Gastroesophageal sphincter (tissue), 4 donors: Measurements from ENCODE around the gene CIRBP. TPM values are rescaled to one million over a fixed set of nuclear protein-coding genes. Genes with fewer than 3 reads are reported as not detected.
A peak's percentile ranks its signal among the peaks of the same experiment; 100 is the strongest.

ENCODE experiments used
- ATAC-seq: fragments of 150-250 bp; one replicate; pipeline ENCODE4 v1.9.1; 2016; ENCODE audit warnings: mild to moderate bottlenecking, moderate library complexity
- H3K27ac ChIP-seq, 4 donors: fragments of 200-600 bp; sonication (generic) in 3 of 4; 1 replicate in 3 of 4; 2 replicates in 1 of 4; pipeline ENCODE4 v1.5.1; 2016 to 2019
- H3K27me3 ChIP-seq: fragments of 200-600 bp; sonication (generic); one replicate; pipeline ENCODE4 v1.5.1; 2019
- H3K36me3 ChIP-seq, 2 donors: fragments of 200-600 bp; sonication (generic); one replicate each; pipeline ENCODE4 v1.5.1; 2019; ENCODE audit warnings: control low read depth in 1 of 2
- H3K4me1 ChIP-seq, 3 donors: fragments of 200-600 bp; sonication (generic); 1 replicate in 2 of 3; 2 replicates in 1 of 3; pipeline ENCODE4 v1.5.1; 2016 to 2019; ENCODE audit warnings: control low read depth in 2 of 3
- H3K4me3 ChIP-seq, 2 donors: fragments of 200-600 bp; sonication (generic); one replicate each; pipeline ENCODE4 v1.5.1; 2019; ENCODE audit warnings: mild to moderate bottlenecking in 1 of 2, moderate library complexity in 1 of 2
- H3K9me3 ChIP-seq, 3 donors: fragments of 200-600 bp; sonication (generic); one replicate each; pipeline ENCODE4 v1.5.1; 2017 to 2019; ENCODE audit warnings: control low read depth in 2 of 3
- CTCF ChIP-seq, 4 experiments: fragments of 200-600 bp in 2 of 4; fragments of 450-650 bp in 2 of 4; sonication (generic) in 1 of 4; IDR thresholded peaks; one replicate each; pipeline ENCODE4 v1.5.1; 2017 to 2019; ENCODE audit warnings: antibody characterized with exemption in 4 of 4, mild to moderate bottlenecking in 2 of 4, moderate library complexity in 2 of 4
- EP300 ChIP-seq: sonication (generic); formaldehyde crosslinking; IDR thresholded peaks from one replicate; pipeline ENCODE4 v1.6.1; 2017; ENCODE audit warnings: antibody characterized with exemption, mild to moderate bottlenecking
- POLR2A ChIP-seq, 2 donors: fragments of 450-650 bp; IDR thresholded peaks; one replicate each; pipeline ENCODE4 v1.6.1; 2017; ENCODE audit warnings: antibody characterized with exemption in 2 of 2, mild to moderate bottlenecking in 2 of 2, moderate library complexity in 1 of 2
- POLR2AphosphoS5 ChIP-seq: sonication (generic); formaldehyde crosslinking; IDR thresholded peaks from one replicate; pipeline ENCODE4 v1.6.1; 2017; ENCODE audit warnings: antibody characterized with exemption
- WGBS, 2 donors: methylation state at CpG; one replicate each; pipeline ENCODE4 v1.1.5; 2018; ENCODE audit warnings: low coverage in 1 of 2; 5-methylcytosine and 5-hydroxymethylcytosine counted together
- total RNA-seq, 4 donors: library from RNA; depleted of rRNA; stranded (reverse); fragments of >200 nt; gene quantifications; one replicate each; pipeline ENCODE4 v1.1.0, GENCODE V29; 2016

CIRBP gene
- total RNA-seq, 4 donors from 2014 or later: 350 to 708 (median 559) TPM

- Histone ChIP-seq H3K4me3 (peak overlapping the region in 1 of 2 donors; percentile 96), H3K27me3 (no peaks in the 10 kb centered on the region), H3K4me1 (peaks cover 3 to 76% (median 61%) of the 10 kb centered on the region in 3 donors), H3K36me3 (peaks cover 0 to 58% of the 10 kb centered on the region in 2 donors), H3K9me3 (no peaks in the 10 kb centered on the region), H3K27ac (peak overlapping the region; percentile 13 to 100 (median 96))
- WGBS, 2 donors: 64 to 70% methylated on average over 2 to 10 of the region's 25 CpGs
- TF ChIP-seq POLR2A (IDR thresholded peaks at IDR 0.05) (no peak), EP300 (no peak), CTCF (IDR thresholded peaks at IDR 0.05) (no peak), POLR2AphosphoS5 (no peak)
- no peak for ATAC-seq
These were observed 4.3 kb downstream of the CIRBP start for GRCh38 chr19:1273263-1274041.

- Histone ChIP-seq H3K4me1 (peaks cover 3 to 73% (median 57%) of the 10 kb centered on the region in 3 donors), H3K9me3 (no peaks in the 10 kb centered on the region), H3K27ac (peak overlapping the region; percentile 71 to 100 (median 96)), H3K4me3 (peak overlapping the region in 1 of 2 donors; percentile 72), H3K36me3 (peaks cover 0 to 66% of the 10 kb centered on the region in 2 donors), H3K27me3 (no peaks in the 10 kb centered on the region)
- ATAC-seq: no peak
- TF ChIP-seq CTCF (IDR thresholded peaks at IDR 0.05): no peak
- TF ChIP-seq POLR2A (IDR thresholded peaks at IDR 0.05): no peak
- TF ChIP-seq EP300: no peak
- no peak for TF ChIP-seq POLR2AphosphoS5
- 0% methylated on average over 1 of the region's 46 CpGs; no CpG with 5 or more reads in 1 of the 2 donors for WGBS, 2 donors
These were observed 5.1 kb downstream of the CIRBP start for GRCh38 chr19:1274081-1274851.

GRCh38 chr19:1274852-1275259, 5.7 kb downstream of the CIRBP start:
- Histone ChIP-seq H3K36me3 (peaks cover 0 to 72% of the 10 kb centered on the region in 2 donors), H3K4me3 (peak overlapping the region; percentile 35 to 72), H3K27ac (peak overlapping the region; percentile 71 to 100 (median 96)), H3K9me3 (no peaks in the 10 kb centered on the region), H3K4me1 (peaks cover 3 to 76% (median 57%) of the 10 kb centered on the region in 3 donors), H3K27me3 (no peaks in the 10 kb centered on the region)
- no peak for ATAC-seq
- no CpG with 5 or more reads among the region's 44 CpGs for WGBS, 2 donors
- TF ChIP-seq EP300 (no peak), CTCF (IDR thresholded peaks at IDR 0.05) (peak in 1 of 4 experiments; percentile 6)

GRCh38 chr19:1275260-1275975, 6.3 kb downstream of the CIRBP start, which contains the start of gene FAM174C:
FAM174C (plus strand) TSS chr19:1275530; CDS start chr19:1275550, 20 bp downstream.
- peaks cover 0 to 73% of the 10 kb centered on the region in 2 donors for H3K36me3 ChIP-seq
- peak; percentile 92 for ATAC-seq
- H3K4me1 ChIP-seq: peaks cover 3 to 75% (median 53%) of the 10 kb centered on the region in 3 donors
- peak within 1 kb of the TSS; percentile 71 to 100 (median 96) for H3K27ac ChIP-seq
- WGBS, 2 donors: no CpG with 5 or more reads among the region's 98 CpGs
- H3K9me3 ChIP-seq: no peaks in the 10 kb centered on the region
- peak within 1 kb of the TSS; percentile 35 to 72 for H3K4me3 ChIP-seq
- TF ChIP-seq POLR2AphosphoS5 (peak; percentile 70), EP300 (no peak), POLR2A (IDR thresholded peaks at IDR 0.05) (peak; percentile 60 to 77), CTCF (IDR thresholded peaks at IDR 0.05) (peak in 2 of 4 experiments; percentile 25 to 34)
- no peaks in the 10 kb centered on the region for H3K27me3 ChIP-seq
